Stimulated activated CD4-positive, alpha-beta T cell treated with anti-CD3 and anti-CD28 coated beads, Interleukin-12 subunit alpha, Interleukin-12 subunit beta, amount 100 ng/mL, for 4 hours (primary cell): ENCODE data around the gene RUFY1.
A peak's percentile ranks its signal among the peaks of the same experiment; 100 is the strongest.
"Not testable (repeated sequence)": the region's sequence is repeated elsewhere in the genome, so short reads cannot be mapped to it uniquely, and the experiment has no call there.

Experiments used
- DNase-seq: peaks from one replicate; pipeline ENCODE4 v3.0.0-alpha.2; 2020

Gene RUFY1, protein sequence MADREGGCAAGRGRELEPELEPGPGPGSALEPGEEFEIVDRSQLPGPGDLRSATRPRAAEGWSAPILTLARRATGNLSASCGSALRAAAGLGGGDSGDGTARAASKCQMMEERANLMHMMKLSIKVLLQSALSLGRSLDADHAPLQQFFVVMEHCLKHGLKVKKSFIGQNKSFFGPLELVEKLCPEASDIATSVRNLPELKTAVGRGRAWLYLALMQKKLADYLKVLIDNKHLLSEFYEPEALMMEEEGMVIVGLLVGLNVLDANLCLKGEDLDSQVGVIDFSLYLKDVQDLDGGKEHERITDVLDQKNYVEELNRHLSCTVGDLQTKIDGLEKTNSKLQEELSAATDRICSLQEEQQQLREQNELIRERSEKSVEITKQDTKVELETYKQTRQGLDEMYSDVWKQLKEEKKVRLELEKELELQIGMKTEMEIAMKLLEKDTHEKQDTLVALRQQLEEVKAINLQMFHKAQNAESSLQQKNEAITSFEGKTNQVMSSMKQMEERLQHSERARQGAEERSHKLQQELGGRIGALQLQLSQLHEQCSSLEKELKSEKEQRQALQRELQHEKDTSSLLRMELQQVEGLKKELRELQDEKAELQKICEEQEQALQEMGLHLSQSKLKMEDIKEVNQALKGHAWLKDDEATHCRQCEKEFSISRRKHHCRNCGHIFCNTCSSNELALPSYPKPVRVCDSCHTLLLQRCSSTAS

DNA sequence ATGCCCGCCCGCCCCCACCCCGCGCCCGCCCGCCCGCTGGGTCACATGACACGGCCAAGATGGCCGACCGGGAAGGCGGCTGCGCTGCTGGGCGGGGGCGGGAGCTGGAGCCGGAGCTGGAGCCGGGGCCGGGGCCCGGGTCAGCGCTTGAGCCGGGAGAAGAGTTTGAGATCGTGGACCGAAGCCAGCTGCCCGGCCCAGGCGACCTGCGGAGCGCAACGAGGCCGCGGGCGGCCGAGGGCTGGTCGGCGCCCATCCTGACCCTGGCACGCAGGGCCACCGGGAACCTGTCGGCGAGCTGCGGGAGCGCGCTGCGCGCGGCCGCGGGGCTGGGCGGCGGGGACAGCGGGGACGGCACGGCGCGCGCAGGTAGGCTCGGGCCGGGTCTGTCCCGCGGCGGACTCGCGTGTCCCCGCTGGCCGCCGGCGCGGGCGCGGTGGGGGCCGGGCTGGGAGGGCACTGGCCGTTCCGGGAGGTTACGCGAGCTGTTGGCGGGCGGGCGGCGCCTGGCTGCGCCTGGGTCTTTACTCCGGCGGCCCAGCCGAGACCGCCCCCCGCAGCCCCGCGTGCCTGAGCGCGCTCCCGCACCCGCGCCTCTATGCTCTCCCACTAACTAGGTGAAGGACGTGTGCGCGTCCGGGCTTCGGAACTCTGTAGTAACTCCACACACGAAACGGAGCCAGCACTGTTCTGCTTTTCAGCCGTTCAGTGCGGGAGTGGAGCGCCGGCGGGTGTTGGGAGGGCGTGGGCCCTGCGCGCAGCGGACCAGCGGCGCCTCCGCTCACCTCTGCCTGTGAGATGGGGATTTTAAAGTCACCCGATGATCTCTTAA, at the start of gene RUFY1:
Gene RUFY1 (plus strand): TSS at position 44 of the 832 bp plus-strand sequence. CDS start 16 bp downstream, at position 60.
- DNase-seq, result peak; percentile 83

DNA sequence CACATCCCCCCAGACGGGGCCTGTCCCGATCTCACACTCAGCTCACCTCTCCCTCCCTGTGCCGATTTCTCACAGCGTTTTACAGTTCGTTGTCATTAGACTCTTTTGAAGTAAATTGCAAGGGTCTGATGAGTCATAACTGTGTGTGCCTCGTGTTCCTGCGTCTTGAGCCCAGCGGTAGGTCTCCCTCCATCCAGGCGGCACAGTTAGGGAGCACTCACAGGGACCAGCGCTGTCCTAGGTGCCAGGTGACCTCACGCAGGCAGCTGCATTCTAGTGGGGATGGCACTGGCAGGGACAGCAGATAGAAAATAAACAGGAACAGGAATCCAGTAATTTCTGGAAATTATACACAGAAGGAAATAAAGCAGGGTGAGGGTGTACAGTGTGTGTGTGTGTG, 48.4 kb upstream of the RUFY1 start:
- not testable (repeated sequence) for DNase-seq

DNA sequence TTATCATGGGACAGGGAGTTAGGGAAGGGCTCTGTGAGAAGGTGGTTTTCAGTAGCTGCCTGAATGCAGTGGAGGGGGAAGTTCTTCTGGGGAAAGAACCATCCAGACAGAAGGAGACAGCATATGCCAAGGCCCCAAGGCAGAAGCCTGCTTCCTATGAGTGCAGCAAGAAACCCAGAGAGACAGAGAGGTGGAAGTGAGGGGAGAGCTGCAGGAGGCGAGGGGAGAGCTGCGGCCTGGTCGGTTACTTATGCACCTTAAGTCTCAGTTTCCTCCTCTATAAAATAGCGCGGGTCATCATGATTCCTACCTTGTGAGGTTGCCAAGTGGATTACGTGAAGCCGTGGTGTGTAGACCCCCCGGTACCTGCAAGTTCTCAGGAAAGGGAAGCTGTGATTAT, 47.9 kb upstream of the RUFY1 start:
- DNase-seq, result not testable (repeated sequence)

DNA sequence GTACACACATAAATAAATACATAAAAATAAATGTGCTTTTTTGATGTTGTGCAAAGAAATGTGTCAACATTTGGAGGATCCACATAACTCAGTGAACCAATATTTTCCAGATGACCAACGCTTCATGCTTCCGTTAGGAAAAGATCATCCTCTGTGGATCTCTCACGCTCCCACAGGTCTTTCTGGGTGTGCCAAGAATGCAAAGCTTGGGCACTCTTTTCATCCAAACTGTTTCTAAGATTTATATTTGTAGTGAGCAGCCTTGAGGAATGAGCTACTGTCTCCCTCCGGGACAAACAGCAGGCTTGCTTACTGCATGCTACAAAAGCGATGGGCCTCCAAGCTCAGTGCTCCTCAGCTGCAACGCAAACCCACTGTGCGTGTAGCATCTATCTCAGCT, 46.2 kb upstream of the RUFY1 start:
- DNase-seq, result no peak

DNA sequence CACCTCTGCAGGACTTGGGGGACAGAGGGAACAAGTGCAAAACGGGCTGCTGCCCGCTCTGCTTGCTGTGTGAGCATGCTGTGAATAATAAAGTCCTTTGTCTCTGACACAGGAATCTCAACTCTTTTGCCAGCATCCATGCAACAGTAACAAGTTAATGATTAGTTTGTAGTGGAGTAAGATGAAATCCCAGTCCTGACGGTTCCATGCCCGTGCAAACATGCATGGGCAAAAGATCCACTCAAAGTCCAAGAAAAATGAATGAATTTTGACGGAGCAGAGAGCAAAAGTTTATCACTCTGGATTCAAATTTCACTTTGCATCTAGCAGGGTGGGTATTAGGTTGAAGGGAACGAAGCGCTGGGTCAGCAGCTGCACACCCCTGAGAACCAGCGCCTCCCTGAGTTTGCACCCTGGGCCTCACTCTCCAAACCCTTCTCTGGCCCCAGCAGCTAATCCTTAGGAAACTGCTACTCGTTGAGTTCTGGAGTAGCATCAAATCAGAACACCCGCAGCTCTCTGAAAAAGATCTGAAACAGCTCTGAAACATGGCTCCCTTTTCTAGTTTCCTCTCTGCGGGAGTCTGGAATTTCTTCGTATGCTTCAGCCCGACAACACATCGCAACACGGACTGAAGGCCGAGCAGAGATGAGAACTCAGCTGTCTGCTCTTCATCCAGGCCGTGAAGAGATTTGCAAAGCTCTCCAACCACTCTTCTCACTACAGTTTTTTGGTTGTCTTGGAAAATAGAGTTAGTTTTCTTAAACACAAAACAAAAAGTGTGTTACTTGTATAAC, 45.6 kb upstream of the RUFY1 start:
- DNase-seq, result no peak

DNA sequence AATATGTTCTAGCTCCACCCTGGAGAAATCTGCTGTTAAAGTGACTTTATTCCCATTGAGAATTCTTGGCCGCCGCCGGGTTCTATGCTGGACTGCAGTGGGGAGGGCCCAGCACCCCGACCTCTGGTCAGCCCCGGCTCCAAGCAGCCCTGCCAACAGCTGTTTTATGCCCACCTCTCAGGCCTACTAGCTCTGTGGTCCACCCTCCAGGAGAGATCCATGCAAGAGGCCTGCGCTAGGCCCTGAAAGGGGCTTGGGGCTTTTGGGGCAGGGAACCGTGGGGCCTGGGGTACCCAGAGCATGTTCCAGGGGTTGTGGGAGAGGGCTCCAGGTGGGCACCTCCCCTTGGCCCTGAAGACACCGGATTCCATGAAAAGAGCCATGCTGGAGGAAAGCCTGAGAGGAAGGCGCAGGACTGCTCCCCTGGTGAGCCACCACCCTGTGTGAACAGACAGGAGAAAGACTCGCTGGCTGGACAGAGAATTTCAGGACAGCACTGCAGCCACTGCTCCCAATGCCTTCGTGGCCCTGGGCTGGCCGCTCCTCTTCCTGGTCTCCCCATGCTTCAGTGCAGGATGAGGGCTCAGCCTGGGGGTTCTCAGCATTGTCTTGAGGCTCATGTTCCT, 44.6 kb upstream of the RUFY1 start:
- no peak for DNase-seq

DNA sequence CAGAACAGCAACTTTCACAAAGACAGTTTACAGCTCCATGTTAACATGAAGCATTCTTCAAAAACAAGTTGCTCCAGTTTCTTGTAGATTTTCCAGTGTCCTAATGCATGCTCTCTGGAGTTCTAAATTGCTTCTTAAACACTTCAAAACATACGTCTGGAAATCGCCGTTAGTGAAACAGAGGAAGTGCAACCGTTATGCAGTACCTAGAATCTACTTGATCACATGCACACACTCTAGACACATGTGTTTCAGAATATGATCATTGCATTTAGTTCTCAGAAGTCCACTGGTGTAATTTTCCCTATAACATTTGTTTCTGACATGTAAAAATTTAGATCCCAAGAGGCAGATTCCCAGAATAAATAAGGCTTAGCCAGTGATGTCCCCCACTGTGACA, 41.1 kb upstream of the RUFY1 start:
- DNase-seq, result no peak

DNA sequence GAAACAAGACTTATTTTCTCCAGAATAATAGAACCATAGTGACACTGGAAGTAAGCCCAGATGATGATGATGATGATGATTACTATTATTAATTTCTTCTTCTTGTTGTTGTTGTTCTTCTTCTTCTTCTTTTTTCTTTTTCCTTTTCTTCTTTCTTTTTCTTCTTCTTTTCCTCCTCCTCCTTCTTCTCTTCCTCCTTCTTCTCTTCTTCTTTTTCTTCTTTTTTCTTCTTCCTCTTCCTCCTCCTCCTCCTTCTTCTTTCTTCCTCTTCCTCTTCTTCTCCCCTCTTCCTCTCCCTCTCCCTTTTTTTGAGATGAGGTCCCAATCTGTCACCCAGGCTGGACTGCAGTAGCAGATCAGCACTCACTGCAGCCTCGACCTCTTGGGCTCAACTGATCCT, 40.5 kb upstream of the RUFY1 start:
- DNase-seq, result no peak

DNA sequence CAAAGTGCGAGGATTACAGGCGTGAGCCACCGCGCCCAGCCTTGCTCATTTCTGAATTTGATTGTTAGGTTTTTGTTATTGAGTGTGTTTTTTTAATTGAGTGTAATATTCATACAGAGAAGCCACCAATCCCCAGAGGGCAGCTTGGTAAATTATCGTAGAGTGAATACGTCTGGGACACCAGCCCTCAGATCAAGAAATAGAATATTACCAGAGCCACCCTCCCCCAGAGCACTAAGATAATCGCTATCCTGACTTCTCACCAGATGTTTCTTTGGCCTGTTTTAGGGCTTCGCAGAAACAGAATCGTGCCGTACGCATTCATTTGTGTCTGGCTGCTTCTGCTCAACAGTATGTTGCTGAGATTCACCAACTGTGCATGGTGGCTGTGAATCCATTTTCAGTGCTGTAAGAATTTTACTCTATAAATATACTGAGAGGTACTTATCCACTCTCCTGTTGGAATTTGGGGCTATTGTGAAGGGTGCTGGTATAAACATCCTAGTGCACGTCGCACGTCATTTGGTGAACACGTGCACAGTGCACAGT, 37.8 kb upstream of the RUFY1 start:
- no peak for DNase-seq

DNA sequence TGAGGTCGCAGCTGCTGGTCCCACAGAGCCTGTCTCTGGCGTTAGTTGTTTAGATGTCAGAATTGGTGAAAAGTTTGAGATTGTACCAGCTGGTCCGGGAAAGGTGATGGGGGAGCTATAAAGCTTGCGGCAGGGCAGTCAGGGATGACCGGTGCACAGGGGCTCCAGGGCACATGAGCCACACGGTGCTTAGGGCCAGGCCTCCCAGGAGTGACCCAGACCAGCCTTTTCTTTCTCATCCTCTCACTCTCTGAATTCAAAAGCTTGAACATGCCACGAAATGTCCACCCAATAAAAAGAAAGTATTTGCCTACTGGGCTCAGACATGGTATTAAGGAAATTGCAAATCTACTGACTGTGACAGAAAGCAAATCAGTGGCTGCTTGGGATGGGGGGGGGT, 34.9 kb upstream of the RUFY1 start:
- not testable (repeated sequence) for DNase-seq

DNA sequence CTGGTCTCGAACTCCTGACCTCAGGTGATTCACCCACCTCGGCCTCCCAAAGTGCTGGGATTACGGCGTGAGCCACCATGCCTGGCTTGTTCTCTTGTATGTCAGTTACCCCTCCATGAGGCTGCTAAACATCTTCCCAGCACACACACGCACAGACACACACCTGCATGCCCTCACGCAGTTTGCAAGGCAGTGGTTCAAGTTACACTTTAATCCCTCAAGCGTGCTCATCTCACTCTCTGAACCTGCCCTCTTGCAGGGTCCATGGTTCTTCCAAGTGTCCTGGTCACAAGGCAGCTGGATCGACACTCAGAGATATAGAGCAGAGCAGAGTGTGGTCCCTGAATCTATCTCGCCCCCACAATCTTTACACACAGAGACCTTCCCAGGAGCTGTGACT, 34.1 kb upstream of the RUFY1 start:
- no peak for DNase-seq

DNA sequence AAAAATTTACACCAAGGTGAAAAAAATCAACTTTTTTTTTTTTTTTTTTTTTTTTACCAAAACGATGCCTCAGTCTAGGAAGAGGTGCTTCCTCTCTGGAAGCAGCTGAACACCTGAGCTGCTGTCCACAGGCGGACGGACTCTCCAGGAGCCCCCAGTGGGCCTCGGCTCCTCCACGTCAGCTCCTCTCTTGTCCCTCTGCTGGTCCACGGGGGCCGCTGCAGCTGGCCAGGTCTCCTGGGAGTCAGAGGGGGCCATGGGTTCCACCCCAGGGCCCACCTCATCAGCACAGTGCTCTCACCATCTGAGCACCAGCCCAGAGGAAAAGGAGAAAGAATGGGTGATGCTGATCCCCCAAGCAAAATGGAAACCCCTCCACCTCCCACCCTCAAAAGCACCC, 32.6 kb upstream of the RUFY1 start:
- not testable (repeated sequence) for DNase-seq

DNA sequence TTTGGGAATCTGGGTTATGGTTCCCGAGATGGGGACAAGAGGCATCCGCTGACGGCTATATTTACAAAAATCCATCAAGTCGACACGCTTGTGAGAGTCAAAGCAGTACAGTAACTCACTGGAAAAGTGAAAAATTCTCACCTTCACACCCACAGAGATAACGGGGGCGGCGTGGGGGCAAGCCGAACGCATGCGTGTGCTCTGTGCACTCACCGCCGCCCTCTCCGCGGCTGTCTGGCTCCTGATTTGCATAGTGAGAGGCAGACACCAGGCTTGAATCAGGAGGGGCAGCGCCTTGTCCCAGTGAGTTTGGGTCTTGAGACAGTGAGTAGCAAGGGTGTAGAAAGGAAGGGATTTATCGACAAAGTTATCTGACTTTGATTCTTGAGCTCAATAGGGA, 32.0 kb upstream of the RUFY1 start:
- not testable (repeated sequence) for DNase-seq

DNA sequence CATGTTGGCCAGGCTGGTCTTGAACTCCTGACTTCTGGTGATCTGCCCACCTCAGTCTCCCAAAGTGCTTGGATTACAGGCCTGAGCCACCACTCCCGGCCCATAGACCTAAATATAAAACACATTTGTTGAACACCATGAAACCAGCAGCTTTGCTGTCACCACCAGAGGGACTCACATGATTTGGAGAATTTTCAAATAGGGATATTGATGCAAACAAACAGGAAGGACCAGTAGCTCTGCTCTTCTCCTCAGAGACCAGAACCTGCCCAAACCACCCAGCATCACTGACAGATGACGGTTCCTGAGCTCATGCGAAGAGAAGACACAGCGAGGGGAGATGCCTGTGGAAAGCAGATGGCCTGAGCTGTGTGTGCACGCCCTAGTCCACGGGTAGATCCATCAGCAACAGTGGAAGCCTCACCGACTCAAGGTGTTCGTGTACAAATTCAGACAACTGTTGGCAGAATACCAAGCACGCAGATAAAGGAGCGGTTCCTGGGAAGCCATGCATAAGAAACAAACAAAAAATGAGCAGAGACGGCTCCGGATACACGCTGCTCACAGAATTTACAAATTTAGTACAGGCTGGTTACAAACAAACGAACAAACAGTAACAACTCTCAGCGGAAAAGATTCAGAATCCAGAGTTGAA, 30.8 kb upstream of the RUFY1 start:
- DNase-seq, result not testable (repeated sequence)

DNA sequence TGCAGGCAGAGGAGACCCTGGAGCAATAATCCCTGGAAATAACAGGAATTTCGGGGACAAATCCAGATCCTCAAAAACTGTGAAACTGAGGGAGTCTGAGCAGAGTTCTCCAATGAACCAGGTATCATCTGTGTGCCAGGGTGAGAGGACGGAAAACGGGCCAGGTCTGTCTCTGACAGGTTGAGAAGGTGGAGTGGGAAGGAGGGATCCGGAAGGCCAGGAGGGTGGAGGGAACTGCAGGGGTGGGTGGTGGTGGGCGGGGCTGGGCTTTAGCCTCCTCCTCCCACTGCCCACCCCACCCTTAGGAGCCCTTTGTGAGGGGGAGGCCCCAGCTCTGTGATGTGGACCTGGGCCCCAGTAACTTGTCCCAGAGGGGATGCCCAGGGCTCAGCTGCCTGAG, 28.2 kb upstream of the RUFY1 start:
- not testable (repeated sequence) for DNase-seq

DNA sequence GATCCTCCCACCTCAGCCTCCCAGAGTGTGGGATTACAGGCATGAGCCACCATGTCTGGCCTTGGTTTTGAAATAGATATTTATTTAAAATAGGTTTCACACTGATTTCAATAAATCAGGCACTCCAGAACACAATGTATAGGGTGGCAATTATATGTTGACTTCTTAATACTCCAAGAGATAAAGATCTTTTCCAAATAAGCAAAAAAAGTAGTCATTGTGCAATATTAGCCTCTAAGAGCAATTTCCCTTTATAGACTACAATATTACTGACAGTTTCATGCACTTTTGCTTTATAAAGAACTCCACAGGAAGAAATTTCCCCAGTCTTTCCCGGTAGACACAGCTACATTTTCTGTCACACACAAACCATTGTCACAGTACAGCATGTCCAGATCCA, 23.4 kb upstream of the RUFY1 start:
- no peak for DNase-seq

DNA sequence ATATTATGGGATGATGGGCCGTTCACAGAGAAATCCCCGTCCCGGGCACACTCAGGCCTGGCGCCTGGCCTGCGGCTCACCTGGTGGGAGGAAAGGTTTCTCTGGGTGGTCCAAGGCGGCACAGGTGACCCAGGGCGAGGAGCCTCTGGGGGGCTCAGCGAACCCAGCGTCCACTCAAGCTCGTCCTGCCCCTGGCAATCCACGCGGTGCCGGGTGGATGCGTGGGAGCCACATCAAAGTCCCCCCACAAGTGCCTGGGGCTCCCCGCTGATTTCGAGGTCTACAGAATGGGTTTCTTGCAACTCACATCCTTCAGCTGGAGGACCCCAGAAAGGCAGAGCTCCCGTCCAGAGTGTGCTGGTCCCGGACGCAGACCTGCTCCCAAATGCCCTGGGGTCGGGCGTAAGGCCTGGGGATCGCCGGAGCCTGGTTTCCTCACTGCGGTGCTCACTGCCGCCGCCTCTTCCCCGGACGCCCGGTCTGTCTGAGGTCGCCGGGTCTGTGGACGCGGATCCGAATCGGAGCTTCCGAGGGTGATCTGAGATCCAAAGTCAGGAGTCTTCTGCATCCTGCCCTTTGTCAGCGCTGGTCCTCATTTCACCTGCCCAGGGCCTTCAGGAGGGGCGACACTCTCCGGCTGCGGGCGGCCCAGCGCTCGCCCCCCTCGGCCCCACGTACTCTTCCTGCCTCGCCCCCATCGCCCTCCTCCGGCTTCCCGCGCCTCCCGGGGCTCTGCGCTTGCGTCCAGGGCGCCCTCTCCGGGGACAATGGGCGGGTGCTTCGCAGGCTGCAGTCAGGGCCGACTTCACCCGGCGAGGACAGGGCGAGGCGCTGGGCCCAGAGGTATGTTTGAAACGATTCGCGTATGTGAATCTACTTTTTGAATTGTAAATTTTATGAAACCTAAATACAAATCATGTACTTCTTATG, 20.0 kb upstream of the RUFY1 start:
- peak; percentile 64 for DNase-seq

DNA sequence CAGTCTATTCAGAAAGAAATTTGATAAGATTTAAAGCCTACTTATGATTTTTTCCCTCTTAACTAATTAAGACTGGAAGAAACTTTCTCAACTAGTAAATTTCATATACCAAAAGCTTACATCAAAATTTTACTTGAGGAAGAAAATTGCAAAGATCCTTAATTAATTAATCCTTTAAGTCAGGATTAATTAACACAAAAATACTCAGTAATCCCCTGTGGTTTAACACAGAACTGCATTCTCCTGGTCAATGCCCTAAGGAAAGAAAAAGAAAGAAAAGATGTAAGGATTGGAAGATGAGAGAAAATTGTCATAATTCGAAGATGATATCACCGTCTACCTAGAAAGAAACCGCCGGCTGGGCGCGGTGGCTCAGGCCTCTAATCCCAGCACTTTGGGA, 17.3 kb upstream of the RUFY1 start:
- DNase-seq, result no peak

DNA sequence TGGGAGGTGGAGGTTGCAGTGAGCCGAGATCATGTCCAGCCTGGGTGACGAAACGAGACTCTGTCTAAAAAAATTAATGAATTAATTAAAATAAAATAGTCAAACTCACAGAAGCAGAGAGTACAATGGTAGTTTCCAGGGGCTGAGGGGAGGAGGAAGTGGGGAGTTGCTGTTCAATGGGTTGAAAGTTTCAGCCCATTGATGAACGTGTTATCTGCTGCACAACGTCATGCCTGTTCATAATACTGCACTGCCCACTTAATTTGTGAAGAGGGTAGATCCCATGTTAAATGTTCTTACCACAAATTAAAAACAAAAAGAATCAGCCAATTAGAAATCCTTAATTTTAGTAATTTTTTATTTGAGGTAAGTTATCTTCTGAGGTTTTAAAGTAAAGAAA, 16.4 kb upstream of the RUFY1 start:
- DNase-seq, result no peak

DNA sequence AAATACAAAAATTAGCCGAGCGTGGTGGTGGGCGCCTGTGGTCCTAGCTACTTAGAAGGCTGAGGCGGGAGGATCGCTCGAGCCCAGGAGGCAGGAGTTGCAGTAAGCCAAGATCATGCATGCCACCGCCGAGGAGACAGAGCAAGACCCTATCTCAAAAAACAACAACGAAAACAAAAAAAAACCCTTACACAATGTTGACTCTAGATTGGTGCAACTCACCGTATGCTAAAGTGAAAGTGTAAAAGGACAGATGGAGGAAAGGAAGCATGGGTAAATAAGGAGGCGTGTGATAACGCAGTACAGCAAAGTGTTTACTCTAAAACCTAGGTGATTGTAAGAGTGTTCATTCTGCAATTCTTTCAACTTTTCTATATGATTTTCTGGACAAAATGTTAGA, 15.9 kb upstream of the RUFY1 start:
- DNase-seq, result no peak
